Measurements from ENCODE around the gene ZNF620. TPM values are rescaled to one million over a fixed set of nuclear protein-coding genes. Genes with fewer than 3 reads are reported as not detected.

Gene ZNF620
- total and polyA plus RNA-seq, 2 experiments from 2014 or later = 14.1 to 18.0 TPM

GRCh38 chr3:40499952-40500351 lies 5.9 kb upstream of the ZNF620 start (continued):
- TF ChIP-seq ZNF462 (CRISPR knock-in tag; IDR thresholded peaks at IDR 0.05) = no peak
- TF ChIP-seq ZNF331 (CRISPR knock-in tag; IDR thresholded peaks at IDR 0.05; ENCODE audit: low read depth) = no peak
- TF ChIP-seq EZH2phosphoT487 (IDR thresholded peaks at IDR 0.05; ENCODE audit: unreplicated experiment) = no peak

DNA sequence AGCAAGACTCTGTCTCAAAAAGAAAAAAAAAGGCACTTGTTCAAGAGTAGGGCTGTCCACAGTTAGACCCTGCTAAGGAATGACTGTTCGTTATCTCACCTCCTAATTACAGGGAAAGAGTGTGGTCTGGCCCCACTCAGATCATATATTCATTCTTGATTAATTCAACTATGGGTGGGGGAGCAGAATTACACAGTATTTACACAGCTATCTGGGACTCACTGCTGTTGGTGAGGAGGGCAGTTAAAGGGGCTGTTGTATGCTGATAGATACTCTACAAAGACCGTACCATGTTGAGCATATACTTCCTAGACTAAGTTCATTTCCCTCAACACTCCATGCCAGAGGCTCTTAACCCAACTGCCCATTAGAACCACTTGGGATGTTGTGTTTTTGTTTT lies 3.8 kb upstream of the ZNF620 start:
- no peak overlapping the region for H3K27ac Mint-ChIP-seq
- Histone ChIP-seq H2AFZ (no peak overlapping the region), H3K9me2 (ENCODE audit: insufficient read depth) (no peaks in the 10 kb centered on the region), H3K4me1 (ENCODE audit: insufficient read depth) (peaks cover 15% of the 10 kb centered on the region), H3K36me3 (ENCODE audit: insufficient read depth) (no peaks in the 10 kb centered on the region), H3K27ac (ENCODE audit: low read depth) (no peak overlapping the region), H3K27me3 (ENCODE audit: insufficient read depth) (no peaks in the 10 kb centered on the region), H3K79me2 (replicated peaks; ENCODE audit: insufficient read depth) (peaks cover 8% of the 10 kb centered on the region), H3K4me3 (no peak overlapping the region), H4K20me1 (replicated peaks; ENCODE audit: insufficient read depth) (0 out of 2 replicates have a peak, but pooled peaks cover 3% of the 10 kb centered on the region), H3F3A (replicated peaks; ENCODE audit: low read depth) (0 out of 2 replicates have a peak, but pooled peaks cover 2% of the 10 kb centered on the region), H3K4me2 (no peak overlapping the region)
- TF ChIP-seq STAT1 (IDR thresholded peaks at IDR 0.05; ENCODE audit: unreplicated experiment) = no peak
- TF ChIP-seq, protein P1, sequence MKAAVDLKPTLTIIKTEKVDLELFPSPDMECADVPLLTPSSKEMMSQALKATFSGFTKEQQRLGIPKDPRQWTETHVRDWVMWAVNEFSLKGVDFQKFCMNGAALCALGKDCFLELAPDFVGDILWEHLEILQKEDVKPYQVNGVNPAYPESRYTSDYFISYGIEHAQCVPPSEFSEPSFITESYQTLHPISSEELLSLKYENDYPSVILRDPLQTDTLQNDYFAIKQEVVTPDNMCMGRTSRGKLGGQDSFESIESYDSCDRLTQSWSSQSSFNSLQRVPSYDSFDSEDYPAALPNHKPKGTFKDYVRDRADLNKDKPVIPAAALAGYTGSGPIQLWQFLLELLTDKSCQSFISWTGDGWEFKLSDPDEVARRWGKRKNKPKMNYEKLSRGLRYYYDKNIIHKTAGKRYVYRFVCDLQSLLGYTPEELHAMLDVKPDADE (IDR thresholded peaks at IDR 0.05) = no peak
- H3K4me3 Mint-ChIP-seq = no peak overlapping the region
- peaks cover 7% of the 10 kb centered on the region for H3K4me1 Mint-ChIP-seq
- no peak for ATAC-seq
- no peak for DNase-seq (ENCODE audit: low spot score)
- peaks cover 3% of the 10 kb centered on the region for H3K27me3 Mint-ChIP-seq (ENCODE audit: insufficient read depth, low read depth, poor library complexity)
- no peaks in the 10 kb centered on the region for H3K36me3 Mint-ChIP-seq (ENCODE audit: low read depth)
- H3K9me3 Mint-ChIP-seq = no peaks in the 10 kb centered on the region

Measured in GM23338 (cell line).